ENCODE results near the gene BGN. TPM values are rescaled to one million over a fixed set of nuclear protein-coding genes. Genes with fewer than 3 reads are reported as not detected.

BGN gene
- total and polyA plus RNA-seq, 10 of the 15 experiments (the other 5 are each of a cell fraction or from before 2014, with no cell fraction given), result 0.06 to 0.18 (median 0.12) TPM; not detected in 7

- FAIRE-seq (no peak), DNase-seq (ENCODE audit: low read depth, low spot score) (no peak), ATAC-seq (no peak)
- intact Hi-C loops (cut with micrococcal nuclease; ENCODE audit: unreplicated experiment), result no loop called here
- POLR2A ChIA-PET, result no interaction called here
- Histone ChIP-seq H3K79me2 (ENCODE audit: control insufficient read depth, insufficient read depth, low read length) (no peaks in the 10 kb centered on the region), H3K27me3 (replicated peaks in 1 of 2; ENCODE audit: control insufficient read depth in 2 of 2, insufficient read depth in 2 of 2, low read length in 1 of 2) (no peaks in the 10 kb centered on the region), H3K4me2 (ENCODE audit: control insufficient read depth, insufficient read depth) (no peak overlapping the region), H3K9me3 (replicated peaks; ENCODE audit: control insufficient read depth, insufficient read depth, low read length) (no peaks in the 10 kb centered on the region; the same call in 2 of the 3 replicates), H3K4me3 (no peak overlapping the region), H3K36me3 (ENCODE audit: control insufficient read depth in 2 of 2, insufficient read depth in 2 of 2, low read length in 1 of 2) (no peaks in the 10 kb centered on the region), H2AFZ (ENCODE audit: control insufficient read depth, low read depth, low read length) (no peak overlapping the region), H3K27ac (ENCODE audit: control insufficient read depth, insufficient read depth) (no peak overlapping the region), H4K20me1 (ENCODE audit: control insufficient read depth, insufficient read depth) (no peaks in the 10 kb centered on the region), H3K9ac (ENCODE audit: control insufficient read depth, insufficient read depth, low read length) (no peak overlapping the region), H3K4me1 (ENCODE audit: control insufficient read depth, insufficient read depth, low read length) (no peaks in the 10 kb centered on the region)
- no TSS peak for BruUV-seq (replicated peaks)
- SMC1A ChIA-PET (ENCODE audit: uncharacterized antibody, unreplicated experiment), result no interaction called here
- RAD21 ChIA-PET (ENCODE audit: unreplicated experiment), result no interaction called here
- in situ Hi-C loops (cut with MboI), result loop anchor here (10.0 kb wide), 1 partner anchor 65 kb away; no protein-coding TSS in a partner anchor
- 29% methylated on average over 21 of the region's 21 CpGs for WGBS (ENCODE audit: insufficient coverage, insufficient replicate concordance, low lambda C conversion rate, missing lambda C conversion rate)
- TF ChIP-seq KAT2A (conservative IDR thresholded peaks at IDR 0.05; ENCODE audit: control insufficient read depth, low read depth, low read length), result no peak
- TF ChIP-seq RAD21 (IDR thresholded peaks at IDR 0.05; ENCODE audit: insufficient read depth, low read depth, low read length), result no peak
- no peak for TF ChIP-seq RELB (IDR thresholded peaks at IDR 0.05; ENCODE audit: low read depth)
- no peak for TF ChIP-seq SREBF1 (IDR thresholded peaks at IDR 0.05; ENCODE audit: low read length)
- no peak for TF ChIP-seq FOXM1 (IDR thresholded peaks at IDR 0.05; ENCODE audit: low read depth, low read length)
- no peak for TF ChIP-seq EED (IDR thresholded peaks at IDR 0.05; ENCODE audit: low read depth)
- no peak for TF ChIP-seq CBFB (IDR thresholded peaks at IDR 0.05; ENCODE audit: low read depth)
- CTCF ChIA-PET, result no interaction called here
Measured at GRCh38 chrX:153519569-153520286, 24.9 kb downstream of the BGN start.

All from GM12878 (cell line).